IMR-90 (cell line): ENCODE measurements around the gene EDNRB. TPM values are rescaled to one million over a fixed set of nuclear protein-coding genes. Genes with fewer than 3 reads are reported as not detected.

Experiments used
- ATAC-seq: fragments of 200-7000 bp; cut with Tn5 transposase; 2 replicates; pipeline ENCODE4 v1.9.1; 2020; ENCODE audit warnings: low read depth, mild to moderate bottlenecking, moderate library complexity
- BruUV-seq: library from RNA; stranded (reverse); fragments of 400-500 nt; replicated peaks from 2 replicates; lab custom pipeline; 2021; lab: Mats Ljungman, UMichigan
- CTCF ChIA-PET: fragments of 300-600 bp; formaldehyde crosslinking; extraction: SDS; loops from one replicate; lab custom pipeline; 2021; ENCODE audit warnings: antibody characterized with exemption; lab: Yijun Ruan, JAX
- POLR2A ChIA-PET: fragments of 300-600 bp; sonication (Branson Sonifier 250); formaldehyde crosslinking; loops from one replicate; lab custom pipeline; 2022; ENCODE audit warnings: antibody characterized with exemption; ENCODE audit not compliant: unreplicated experiment; lab: Charles Lee
- DNase-seq: peaks from one replicate; pipeline ENCODE4 v3.0.0; 2013
- H2AFZ ChIP-seq: replicated peaks from 2 replicates; pipeline ENCODE3; 2013; ENCODE audit warnings: low read length, mild to moderate bottlenecking; ENCODE audit not compliant: poor library complexity
- H2AK5ac ChIP-seq: 2 replicates; pipeline ENCODE4 v1.6.1; 2013; ENCODE audit warnings: low read depth, low read length, inconsistent platforms
- H2AK9ac ChIP-seq: replicated peaks from 2 replicates; pipeline ENCODE3; 2013; ENCODE audit warnings: mild to moderate bottlenecking, low read depth, low read length, moderate library complexity; ENCODE audit not compliant: poor library complexity
- H2BK120ac ChIP-seq: 2 replicates; pipeline ENCODE4 v1.6.1; 2013; ENCODE audit warnings: low read depth, low read length, inconsistent platforms
- H2BK15ac ChIP-seq: 3 replicates; pipeline ENCODE4 v1.6.1; 2013; ENCODE audit warnings: low read depth, low read length, inconsistent platforms
- H2BK20ac ChIP-seq: 2 replicates; pipeline ENCODE4 v1.6.1; 2013; ENCODE audit warnings: low read depth, mild to moderate bottlenecking, inconsistent platforms, low read length, moderate library complexity
- H2BK5ac ChIP-seq: 2 replicates; pipeline ENCODE4 v1.6.1; 2013; ENCODE audit warnings: mild to moderate bottlenecking, low read depth, low read length, inconsistent platforms; ENCODE audit not compliant: poor library complexity, severe bottlenecking
- H3K14ac ChIP-seq: replicated peaks from 2 replicates; pipeline ENCODE4 v1.6.1; 2013; ENCODE audit warnings: low read depth, low read length, inconsistent platforms
- H3K18ac ChIP-seq: 2 replicates; pipeline ENCODE4 v1.6.1; 2013; ENCODE audit warnings: low read depth, low read length, control low read depth
- H3K23ac ChIP-seq: 2 replicates; pipeline ENCODE4 v1.6.1; 2013; ENCODE audit warnings: low read depth, low read length, inconsistent platforms
- H3K27ac ChIP-seq: 2 replicates; pipeline ENCODE4 v1.5.1; 2013; ENCODE audit warnings: mild to moderate bottlenecking, control low read depth, low read length; ENCODE audit not compliant: insufficient read depth
- H3K27me3 ChIP-seq: 2 replicates; pipeline ENCODE4 v1.6.1; 2013; ENCODE audit warnings: low read length; ENCODE audit not compliant: control insufficient read depth, insufficient read depth
- H3K36me3 ChIP-seq: 2 replicates; pipeline ENCODE4 v1.6.1; 2013; ENCODE audit warnings: low read length, mixed read lengths; ENCODE audit not compliant: control insufficient read depth, insufficient read depth
- H3K4ac ChIP-seq: 2 replicates; pipeline ENCODE4 v1.6.1; 2013; ENCODE audit warnings: low read depth, low read length, inconsistent platforms
- H3K4me1 ChIP-seq: 2 replicates; pipeline ENCODE4 v1.6.1; 2013; ENCODE audit warnings: low read length, mixed read lengths; ENCODE audit not compliant: control insufficient read depth, insufficient read depth
- H3K4me2 ChIP-seq: 2 replicates; pipeline ENCODE4 v1.6.1; 2013; ENCODE audit warnings: low read depth, mild to moderate bottlenecking, control low read depth, low read length, moderate library complexity
- H3K4me3 ChIP-seq: 2 replicates; pipeline ENCODE4 v1.5.1; 2013; ENCODE audit warnings: low read depth, mild to moderate bottlenecking, control low read depth, low read length, moderate library complexity; ENCODE audit not compliant: insufficient read depth
- H3K56ac ChIP-seq: 2 replicates; pipeline ENCODE4 v1.6.1; 2013; ENCODE audit warnings: low read length, inconsistent platforms; ENCODE audit not compliant: insufficient read depth; ENCODE audit errors: extremely low read depth
- H3K79me1 ChIP-seq, 2 experiments: 2 replicates each; pipeline ENCODE4 v1.6.1; 2013; ENCODE audit warnings: low read length in 2 of 2, inconsistent platforms in 1 of 2, low read depth in 1 of 2
- H3K9ac ChIP-seq: 2 replicates; pipeline ENCODE4 v1.6.1; 2013; ENCODE audit warnings: low read depth, low read length, control low read depth
- H3K9me1 ChIP-seq: 2 replicates; pipeline ENCODE4 v1.6.1; 2013; ENCODE audit warnings: low read length, inconsistent platforms; ENCODE audit not compliant: insufficient read depth
- H3K9me3 ChIP-seq: 2 replicates; pipeline ENCODE4 v1.6.1; 2013; ENCODE audit warnings: low read length; ENCODE audit not compliant: control insufficient read depth, insufficient read depth
- H4K20me1 ChIP-seq: 2 replicates; pipeline ENCODE4 v1.6.1; 2013; ENCODE audit warnings: low read length, inconsistent platforms; ENCODE audit not compliant: insufficient read depth
- H4K5ac ChIP-seq: 2 replicates; pipeline ENCODE4 v1.6.1; 2013; ENCODE audit warnings: mild to moderate bottlenecking, low read depth, low read length, control low read depth
- H4K8ac ChIP-seq, 2 experiments: 2 replicates each; pipeline ENCODE4 v1.6.1; 2013; ENCODE audit warnings: low read depth in 2 of 2, low read length in 2 of 2, control low read depth in 1 of 2, inconsistent platforms in 1 of 2
- H4K91ac ChIP-seq: 2 replicates; pipeline ENCODE4 v1.6.1; 2013; ENCODE audit warnings: low read depth, low read length, inconsistent platforms; ENCODE audit not compliant: insufficient read depth
- BHLHE40 ChIP-seq: fragments of 150-350 bp; IDR thresholded peaks from 2 replicates; pipeline ENCODE4 v1.6.1; 2016; ENCODE audit warnings: mild to moderate bottlenecking, low read depth, low read length
- CEBPB ChIP-seq: IDR thresholded peaks from 2 replicates; pipeline ENCODE4 v1.6.1; 2012; ENCODE audit warnings: low read depth, low read length, improper control_type of control experiment
- CHD1 ChIP-seq: IDR thresholded peaks from 2 replicates; pipeline ENCODE4 v1.6.1; 2012; ENCODE audit warnings: low read depth, low read length, improper control_type of control experiment
- ELK1 ChIP-seq: fragments of 150-350 bp; IDR thresholded peaks from 2 replicates; pipeline ENCODE4 v1.6.1; 2016; ENCODE audit warnings: low read depth, mild to moderate bottlenecking, low read length, moderate library complexity, borderline replicate concordance
- FOS ChIP-seq: fragments of 150-350 bp; IDR thresholded peaks from 2 replicates; pipeline ENCODE4 v1.6.1; 2016; ENCODE audit warnings: low read depth, low read length
- MAFK ChIP-seq: IDR thresholded peaks from 2 replicates; pipeline ENCODE4 v1.6.1; 2012; ENCODE audit warnings: low read depth, low read length, improper control_type of control experiment
- MAZ ChIP-seq: IDR thresholded peaks from 2 replicates; pipeline ENCODE4 v1.6.1; 2012; ENCODE audit warnings: low read depth, mild to moderate bottlenecking, low read length, improper control_type of control experiment, moderate library complexity, borderline replicate concordance
- MXI1 ChIP-seq: IDR thresholded peaks from 2 replicates; pipeline ENCODE4 v1.6.1; 2012; ENCODE audit warnings: low read depth, mild to moderate bottlenecking, low read length, moderate library complexity, borderline replicate concordance
- NFE2L2 ChIP-seq: fragments of 150-350 bp; IDR thresholded peaks from 2 replicates; pipeline ENCODE4 v1.6.1; 2016; ENCODE audit warnings: low read depth, mild to moderate bottlenecking, low read length
- POLR2A ChIP-seq: IDR thresholded peaks from 2 replicates; pipeline ENCODE4 v1.6.1; 2012; ENCODE audit warnings: mild to moderate bottlenecking, low read depth, low read length
- RAD21 ChIP-seq: IDR thresholded peaks from 2 replicates; pipeline ENCODE4 v1.6.1; 2012; ENCODE audit warnings: low read length, improper control_type of control experiment
- RCOR1 ChIP-seq: IDR thresholded peaks from 2 replicates; pipeline ENCODE4 v1.6.1; 2012; ENCODE audit warnings: mild to moderate bottlenecking, low read length, improper control_type of control experiment; ENCODE audit not compliant: insufficient replicate concordance
- RFX5 ChIP-seq: IDR thresholded peaks from 2 replicates; pipeline ENCODE4 v1.8.0; 2012; ENCODE audit warnings: low read depth, mild to moderate bottlenecking, low read length, moderate library complexity
- SMC3 ChIP-seq: fragments of 150-350 bp; IDR thresholded peaks from 2 replicates; pipeline ENCODE4 v1.6.1; 2016; ENCODE audit warnings: low read depth, mild to moderate bottlenecking, antibody characterized with exemption, low read length, moderate library complexity
- USF2 ChIP-seq: fragments of 150-350 bp; IDR thresholded peaks from 2 replicates; pipeline ENCODE4 v1.6.1; 2017; ENCODE audit warnings: mild to moderate bottlenecking, antibody characterized with exemption, low read length, low read depth
- dilution Hi-C: fragments of 300-500 bp; cut with HindIII; formaldehyde crosslinking; loops from one replicate; pipeline ENCODE4 v1.14.3; 2018; ENCODE audit warnings: low sequenced_read_pairs; ENCODE audit not compliant: unreplicated experiment
- in situ Hi-C: fragments of 300-500 bp; cut with MboI; formaldehyde crosslinking; loops from 3 replicates; pipeline ENCODE4 v1.14.3; 2019; ENCODE audit warnings: low sequenced_read_pairs, inconsistent platforms, mixed read lengths
- intact Hi-C: fragments of 100-400 bp; cut with micrococcal nuclease; formaldehyde crosslinking; loops from 2 replicates; pipeline ENCODE4 v1.10.0; 2022
- polyA plus RNA-seq, 3 experiments: library from polyadenylated mRNA; depleted of rRNA; stranded (reverse); fragments of >200 nt; gene quantifications; 2 replicates each; pipeline ENCODE4 v1.2.3, GENCODE V29; 2012; ENCODE audit warnings: low replicate concordance in 1 of 3
- total RNA-seq: library from RNA; depleted of rRNA; stranded (reverse); fragments of >200 nt; gene quantifications from 2 replicates; pipeline ENCODE4 v1.2.3, GENCODE V29; 2012
- TF ChIP-seq, protein P1 (sequence below): conservative IDR thresholded peaks from 2 replicates; pipeline ENCODE4 v1.5.1; 2012; ENCODE audit warnings: mild to moderate bottlenecking, low read depth, low read length, improper control_type of control experiment

Gene EDNRB
- total and polyA plus RNA-seq, 2 of the 4 experiments (the other 2 are of a cell fraction) = under 0.01 to 0.09 TPM

- dilution Hi-C loops (no loop called here), intact Hi-C loops (no loop called here)
Observed at GRCh38 chr13:77866971-77867370, 51.7 kb downstream of the EDNRB start.

More at GRCh38 chr13:77866971-77867370, 51.7 kb downstream of the EDNRB start:
- H3K9me1 ChIP-seq = 0 out of 2 replicates have a peak, but pooled peaks cover 3% of the 10 kb centered on the region
- no peak overlapping the region for H3K9ac ChIP-seq
- no peak overlapping the region; the same call in 1 of the 2 replicates for H4K5ac ChIP-seq
- TF ChIP-seq MAZ (no peak), POLR2A (no peak), CHD1 (no peak), SMC3 (no peak), NFE2L2 (no peak), CEBPB (no peak), BHLHE40 (no peak), FOS (no peak), MXI1 (no peak), USF2 (no peak), RCOR1 (no peak), RFX5 (no peak), RAD21 (no peak), ELK1 (no peak), MAFK (no peak)
- TF ChIP-seq, protein P1, sequence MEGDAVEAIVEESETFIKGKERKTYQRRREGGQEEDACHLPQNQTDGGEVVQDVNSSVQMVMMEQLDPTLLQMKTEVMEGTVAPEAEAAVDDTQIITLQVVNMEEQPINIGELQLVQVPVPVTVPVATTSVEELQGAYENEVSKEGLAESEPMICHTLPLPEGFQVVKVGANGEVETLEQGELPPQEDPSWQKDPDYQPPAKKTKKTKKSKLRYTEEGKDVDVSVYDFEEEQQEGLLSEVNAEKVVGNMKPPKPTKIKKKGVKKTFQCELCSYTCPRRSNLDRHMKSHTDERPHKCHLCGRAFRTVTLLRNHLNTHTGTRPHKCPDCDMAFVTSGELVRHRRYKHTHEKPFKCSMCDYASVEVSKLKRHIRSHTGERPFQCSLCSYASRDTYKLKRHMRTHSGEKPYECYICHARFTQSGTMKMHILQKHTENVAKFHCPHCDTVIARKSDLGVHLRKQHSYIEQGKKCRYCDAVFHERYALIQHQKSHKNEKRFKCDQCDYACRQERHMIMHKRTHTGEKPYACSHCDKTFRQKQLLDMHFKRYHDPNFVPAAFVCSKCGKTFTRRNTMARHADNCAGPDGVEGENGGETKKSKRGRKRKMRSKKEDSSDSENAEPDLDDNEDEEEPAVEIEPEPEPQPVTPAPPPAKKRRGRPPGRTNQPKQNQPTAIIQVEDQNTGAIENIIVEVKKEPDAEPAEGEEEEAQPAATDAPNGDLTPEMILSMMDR = no peak
- no peak overlapping the region for H3K14ac ChIP-seq
- peak overlapping the region; percentile 11; the same call in 1 of the 3 replicates for H2BK15ac ChIP-seq
- H3K27ac ChIP-seq = no peak overlapping the region
- no peak overlapping the region; the same call in 1 of the 2 replicates for H3K18ac ChIP-seq
- ChIA-PET CTCF (interaction anchor here (0.6 to 1.5 kb wide), 2 partner anchors 9 to 254 kb away, joined by 3 to 5 read pairs; no protein-coding TSS in a partner anchor), POLR2A (no interaction called here)
- no peaks in the 10 kb centered on the region; the same call in 1 of the 2 replicates for H3K36me3 ChIP-seq
- peak overlapping the region; percentile 20; the same call in 1 of the 2 replicates for H2BK20ac ChIP-seq
- DNase-seq (no peak), ATAC-seq (no peak)
- peak overlapping the region; percentile 59; the same call in 1 of the 2 replicates for H2AK5ac ChIP-seq
- no peaks in the 10 kb centered on the region for H3K27me3 ChIP-seq
- no peaks in the 10 kb centered on the region for H3K79me1 ChIP-seq
- H3K4me1 ChIP-seq = 0 out of 2 replicates have a peak, but pooled peaks cover 2% of the 10 kb centered on the region
- peak overlapping the region; percentile 36; the same call in 1 of the 2 replicates for H4K91ac ChIP-seq
- H3K4ac ChIP-seq = no peak overlapping the region
- no peak overlapping the region for H3K23ac ChIP-seq
- H2BK120ac ChIP-seq = peak overlapping the region; percentile 63; the same call in 1 of the 2 replicates
- in situ Hi-C loops = no loop called here
- peaks cover 3% of the 10 kb centered on the region; the same call in 1 of the 2 replicates for H3K9me3 ChIP-seq
- H3K4me2 ChIP-seq = no peak overlapping the region
- H4K8ac ChIP-seq = no peak overlapping the region
- no peak overlapping the region for H2BK5ac ChIP-seq
- no peak overlapping the region for H3K4me3 ChIP-seq
- H3K56ac ChIP-seq = no peak overlapping the region
- no peaks in the 10 kb centered on the region for H4K20me1 ChIP-seq
- no peak overlapping the region for H2AK9ac ChIP-seq
- BruUV-seq = no TSS peak
- no peak overlapping the region for H2AFZ ChIP-seq
